Right lobe of liver (tissue), 6 donors: ENCODE measurements around the gene UBAC2. TPM values are rescaled to one million over a fixed set of nuclear protein-coding genes. Genes with fewer than 3 reads are reported as not detected.

ENCODE experiments used
- ATAC-seq, 4 donors: fragments of 200-7000 bp; cut with Tn5 transposase; one replicate each; pipeline ENCODE4 v1.9.1; 2020; ENCODE audit warnings: mild to moderate bottlenecking in 4 of 4, moderate library complexity in 4 of 4
- DNase-seq, 3 donors: peaks; one replicate each; pipeline ENCODE4 v3.0.0-alpha.2; 2020
- H3K27ac ChIP-seq, 3 donors: fragments of 200-600 bp; one replicate each; pipeline ENCODE4 v1.8.0; 2022
- H3K27me3 ChIP-seq, 2 donors: fragments of 200-600 bp; one replicate each; pipeline ENCODE4 v1.8.0; 2022
- H3K36me3 ChIP-seq, 4 donors: fragments of 200-600 bp; sonication (generic) in 1 of 4; one replicate each; pipeline versions ENCODE4 v1.5.1 to v1.8.0; 2017 to 2022; ENCODE audit warnings: control low read depth in 1 of 4
- H3K4me1 ChIP-seq, 4 donors: fragments of 200-600 bp; sonication (generic) in 1 of 4; one replicate each; pipeline versions ENCODE4 v1.5.1 to v1.8.0; 2017 to 2022; ENCODE audit warnings: control low read depth in 1 of 4
- H3K4me3 ChIP-seq, 3 donors: fragments of 200-600 bp; one replicate each; pipeline ENCODE4 v1.8.0; 2022
- H3K9me3 ChIP-seq, 4 donors: fragments of 200-600 bp; sonication (generic) in 1 of 4; one replicate each; pipeline versions ENCODE4 v1.5.1 to v1.8.0; 2017 to 2022; ENCODE audit warnings: control low read depth in 1 of 4
- POLR2A ChIP-seq: fragments of 450-650 bp; IDR thresholded peaks from one replicate; pipeline ENCODE4 v1.6.1; 2017; ENCODE audit warnings: antibody characterized with exemption, mild to moderate bottlenecking
- WGBS: methylation state at CpG from one replicate; pipeline ENCODE4 v1.1.6; 2018; ENCODE audit warnings: low coverage, low lambda C conversion rate; ENCODE audit not compliant: insufficient coverage; ENCODE audit errors: missing lambda C conversion rate; 5-methylcytosine and 5-hydroxymethylcytosine counted together
- intact Hi-C, 2 donors: fragments of 100-400 bp; cut with DNase I; formaldehyde crosslinking; loops; one replicate each; pipeline versions ENCODE4 v1.11.2 to v1.14.1; 2022
- total RNA-seq, 6 experiments: library from RNA; depleted of rRNA in 2 of 6; stranded (reverse); fragments of >200 nt in 2 of 6; fragmentation: NEBNext Ultra II Directional in 3 of 6; extraction: Animal tissue kit (Norgen Biotek cat#: 25700) in 3 of 6; gene quantifications; one replicate each; pipeline versions ENCODE4 v1.1.0 to v1.2.4, GENCODE V29; 2016 to 2023
- TF ChIP-seq, protein P1 (sequence below), 4 donors: fragments of 200-600 bp in 3 of 4; fragments of 450-650 bp in 1 of 4; IDR thresholded peaks; one replicate each; pipeline versions ENCODE4 v1.5.1 to v1.8.0; 2016 to 2022; ENCODE audit warnings: antibody characterized with exemption in 4 of 4, mild to moderate bottlenecking in 2 of 4
- donor health status: DM: no; HTN: yes; CAD: no.
- donor health status: DM: no; HTN: no; CAD: no.
- donor health status: DM: no; HTN: no; CAD: no.
- donor health status: DM: no; HTN: yes; CAD: no.
- donor health status: DM: no; HTN: yes; CAD: no.

The UBAC2 gene
- total RNA-seq, 6 experiments from 2014 or later = 30.2 to 45.0 (median 37.0) TPM

DNA sequence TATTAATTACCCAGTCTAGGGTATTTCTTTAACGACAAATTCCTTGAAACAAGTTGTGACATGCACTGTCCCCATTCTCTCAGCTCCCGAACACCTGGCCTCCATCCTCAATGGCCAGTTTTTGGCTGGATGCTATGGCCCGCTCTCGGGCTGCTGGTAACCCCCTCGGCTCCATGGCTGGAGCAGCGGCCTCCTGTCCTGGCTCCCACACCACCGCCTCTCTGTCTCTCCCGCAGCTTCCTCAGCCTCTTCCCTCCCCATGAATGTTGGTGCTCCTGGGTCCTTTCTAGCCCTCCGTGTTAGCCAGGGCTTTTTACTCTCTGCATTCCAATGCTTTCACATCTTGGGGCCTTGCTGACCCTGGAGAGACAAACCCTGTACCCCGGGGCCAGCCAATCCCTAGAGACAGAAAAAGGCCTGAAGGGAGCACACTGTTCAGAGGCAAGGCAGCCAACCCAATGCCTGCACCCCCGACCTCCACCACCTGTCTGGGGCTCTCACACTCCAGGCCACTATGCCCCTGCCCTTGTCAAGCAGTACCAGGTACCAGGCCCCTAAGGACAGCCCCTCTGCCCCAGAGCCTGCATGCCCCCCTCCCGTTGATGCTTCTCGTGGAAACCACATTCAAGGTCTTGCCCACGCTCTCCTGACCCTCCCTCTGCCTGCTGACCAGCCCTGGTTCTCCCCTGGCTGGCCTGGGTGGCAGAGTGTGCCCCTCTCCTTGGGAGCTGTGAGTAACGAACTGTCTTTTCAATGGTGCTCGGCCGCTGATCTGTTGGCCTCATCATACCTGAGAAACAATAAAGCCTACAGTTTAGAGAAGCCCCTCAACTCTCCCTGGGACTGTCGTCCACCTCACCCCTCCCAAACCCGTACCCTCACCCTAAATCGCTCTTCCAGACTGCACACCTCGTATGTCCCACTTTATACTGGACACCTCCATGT is 193.4 kb downstream of the UBAC2 start:
- H3K4me1 ChIP-seq = no peaks in the 10 kb centered on the region
- no peak overlapping the region for H3K4me3 ChIP-seq
- no peak overlapping the region for H3K27ac ChIP-seq
- H3K9me3 ChIP-seq = no peaks in the 10 kb centered on the region
- no peak for ATAC-seq
- TF ChIP-seq, protein P1, sequence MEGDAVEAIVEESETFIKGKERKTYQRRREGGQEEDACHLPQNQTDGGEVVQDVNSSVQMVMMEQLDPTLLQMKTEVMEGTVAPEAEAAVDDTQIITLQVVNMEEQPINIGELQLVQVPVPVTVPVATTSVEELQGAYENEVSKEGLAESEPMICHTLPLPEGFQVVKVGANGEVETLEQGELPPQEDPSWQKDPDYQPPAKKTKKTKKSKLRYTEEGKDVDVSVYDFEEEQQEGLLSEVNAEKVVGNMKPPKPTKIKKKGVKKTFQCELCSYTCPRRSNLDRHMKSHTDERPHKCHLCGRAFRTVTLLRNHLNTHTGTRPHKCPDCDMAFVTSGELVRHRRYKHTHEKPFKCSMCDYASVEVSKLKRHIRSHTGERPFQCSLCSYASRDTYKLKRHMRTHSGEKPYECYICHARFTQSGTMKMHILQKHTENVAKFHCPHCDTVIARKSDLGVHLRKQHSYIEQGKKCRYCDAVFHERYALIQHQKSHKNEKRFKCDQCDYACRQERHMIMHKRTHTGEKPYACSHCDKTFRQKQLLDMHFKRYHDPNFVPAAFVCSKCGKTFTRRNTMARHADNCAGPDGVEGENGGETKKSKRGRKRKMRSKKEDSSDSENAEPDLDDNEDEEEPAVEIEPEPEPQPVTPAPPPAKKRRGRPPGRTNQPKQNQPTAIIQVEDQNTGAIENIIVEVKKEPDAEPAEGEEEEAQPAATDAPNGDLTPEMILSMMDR (IDR thresholded peaks at IDR 0.05) = no peak
- no peak for TF ChIP-seq POLR2A
- WGBS = 91% methylated on average over 14 of the region's 21 CpGs
- H3K27me3 ChIP-seq = no peaks in the 10 kb centered on the region
- H3K36me3 ChIP-seq = no peaks in the 10 kb centered on the region
- DNase-seq = no peak
- intact Hi-C loops = no loop called here

DNA sequence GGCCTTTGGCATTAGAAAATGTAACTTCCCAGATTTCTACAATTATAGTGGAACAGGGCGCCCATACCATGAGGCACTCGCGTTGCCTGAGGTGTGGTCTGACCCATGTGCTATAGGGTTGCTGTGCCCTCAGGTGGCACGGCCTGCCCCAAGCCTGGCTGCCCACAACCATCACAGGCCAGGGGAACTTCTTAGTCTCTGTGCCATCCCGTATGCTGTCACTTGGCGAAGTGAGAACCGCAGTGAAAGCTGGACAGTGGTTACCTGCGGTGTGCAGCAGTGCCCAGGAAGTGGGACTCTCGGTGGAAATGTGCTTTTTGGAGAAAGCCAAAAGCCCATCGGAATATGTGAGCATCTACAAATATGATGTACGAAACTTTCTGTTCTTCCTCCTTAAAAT is 194.8 kb downstream of the UBAC2 start:
- no peaks in the 10 kb centered on the region for H3K27me3 ChIP-seq
- ATAC-seq (no peak), DNase-seq (peak in 1 of 3 donors; percentile 22)
- no peaks in the 10 kb centered on the region for H3K4me1 ChIP-seq
- H3K36me3 ChIP-seq = no peaks in the 10 kb centered on the region
- TF ChIP-seq, protein P1 (IDR thresholded peaks at IDR 0.05) = no peak
- no peak for TF ChIP-seq POLR2A
- H3K27ac ChIP-seq = no peak overlapping the region
- WGBS = 84% methylated on average over 3 of the region's 11 CpGs
- no peak overlapping the region for H3K4me3 ChIP-seq
- intact Hi-C loops = no loop called here
- H3K9me3 ChIP-seq = no peaks in the 10 kb centered on the region

DNA sequence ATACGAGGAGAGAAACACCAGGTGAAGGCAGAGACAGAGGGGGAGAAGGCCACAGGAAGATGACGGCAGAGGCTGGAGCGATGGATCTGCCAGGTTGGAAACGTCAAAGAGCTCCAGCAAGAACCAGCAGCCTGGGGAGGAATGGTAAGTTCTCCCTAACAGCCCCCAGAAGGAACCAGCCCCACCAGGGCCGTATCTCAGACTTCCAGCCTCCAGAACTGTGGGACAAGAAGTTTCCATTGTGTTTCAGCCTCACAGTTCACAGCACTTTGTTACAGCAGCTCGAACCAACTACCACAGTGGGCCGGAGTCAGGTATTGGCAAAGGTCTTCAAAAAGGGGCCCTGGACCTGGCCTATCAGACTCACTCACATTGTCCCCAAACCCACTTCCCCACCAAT is 195.8 kb downstream of the UBAC2 start:
- intact Hi-C loops = no loop called here
- no peak overlapping the region for H3K4me3 ChIP-seq
- TF ChIP-seq, protein P1 (IDR thresholded peaks at IDR 0.05) = no peak
- TF ChIP-seq POLR2A = no peak
- no peaks in the 10 kb centered on the region for H3K4me1 ChIP-seq
- H3K9me3 ChIP-seq = no peaks in the 10 kb centered on the region
- no peaks in the 10 kb centered on the region for H3K27me3 ChIP-seq
- no peak for ATAC-seq
- WGBS = 91% methylated on average over 4 of the region's 7 CpGs
- H3K36me3 ChIP-seq = no peaks in the 10 kb centered on the region
- H3K27ac ChIP-seq = no peak overlapping the region
- peak in 1 of 3 donors; percentile 29 for DNase-seq

DNA sequence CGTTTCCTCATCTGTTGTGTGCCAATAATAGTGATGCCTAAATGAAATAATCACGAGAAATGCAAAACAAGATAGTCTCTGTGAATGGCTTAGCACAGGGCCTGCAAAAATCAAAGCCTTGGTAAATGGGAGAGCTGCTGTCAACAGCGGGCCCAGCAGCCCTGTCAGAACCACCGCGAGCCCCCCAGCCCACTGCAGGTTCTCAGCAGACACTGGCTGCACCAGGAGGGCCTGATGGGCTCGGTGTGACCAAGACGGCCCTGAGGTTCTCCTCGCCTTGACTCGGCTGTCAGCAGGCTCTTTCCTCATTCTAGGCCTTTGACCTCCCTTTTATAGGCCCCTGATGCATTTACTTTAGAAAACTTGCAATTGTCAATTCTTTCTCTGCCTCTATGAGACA is 197.4 kb downstream of the UBAC2 start:
- WGBS = 90% methylated on average over 2 of the region's 9 CpGs
- Histone ChIP-seq H3K4me1 (no peaks in the 10 kb centered on the region), H3K27me3 (no peaks in the 10 kb centered on the region), H3K4me3 (no peak overlapping the region), H3K9me3 (no peaks in the 10 kb centered on the region), H3K36me3 (no peaks in the 10 kb centered on the region), H3K27ac (no peak overlapping the region)
- no peak for ATAC-seq
- peak in 1 of 3 donors; percentile 24 for DNase-seq
- intact Hi-C loops = no loop called here
- TF ChIP-seq POLR2A = no peak
- TF ChIP-seq, protein P1 (IDR thresholded peaks at IDR 0.05) = no peak
